Measurements from ENCODE around the gene IMMP2L. TPM values are rescaled to one million over a fixed set of nuclear protein-coding genes. Genes with fewer than 3 reads are reported as not detected.

Gene IMMP2L
- total and polyA plus RNA-seq, 2 of the 4 experiments (the other 2 are of a cell fraction), result 5.8 to 9.3 TPM

- peak overlapping the region; percentile 78 for H2BK5ac ChIP-seq (ENCODE audit: low read depth, low read length, poor library complexity, severe bottlenecking)
- peak overlapping the region; percentile 8 to 79; a peak in 2 of 4 replicates for H4K8ac ChIP-seq (ENCODE audit: low read depth in 2 of 2, low read length in 2 of 2)
- intact Hi-C loops (cut with micrococcal nuclease) (loop anchor here (5.0 kb wide), 1 partner anchor 86 kb away; no protein-coding TSS in a partner anchor), dilution Hi-C loops (cut with HindIII; ENCODE audit: low sequenced_read_pairs, unreplicated experiment) (no loop called here), in situ Hi-C loops (cut with MboI; ENCODE audit: low sequenced_read_pairs) (no loop called here)
- no TSS peak for BruUV-seq (replicated peaks)
- H3K27me3 ChIP-seq (ENCODE audit: control insufficient read depth, insufficient read depth, low read length), result no peaks in the 10 kb centered on the region
- peak overlapping the region; percentile 86 for H2BK120ac ChIP-seq (ENCODE audit: low read depth, low read length)
- ChIA-PET CTCF (no interaction called here), POLR2A (ENCODE audit: unreplicated experiment) (no interaction called here)
- no peaks in the 10 kb centered on the region for H3K36me3 ChIP-seq (ENCODE audit: control insufficient read depth, insufficient read depth, low read length)
- H3K18ac ChIP-seq (ENCODE audit: low read depth, low read length), result peak overlapping the region; percentile 95
- 0 out of 3 replicates have a peak overlapping the region, but pooled peaks have one; percentile 6 for H2BK15ac ChIP-seq (ENCODE audit: low read depth, low read length)
- TF ChIP-seq SMC3 (IDR thresholded peaks at IDR 0.05; ENCODE audit: low read depth, low read length), result no peak
- TF ChIP-seq BHLHE40 (IDR thresholded peaks at IDR 0.05; ENCODE audit: low read depth, low read length), result no peak
- H3K9ac ChIP-seq (ENCODE audit: low read depth, low read length), result no peak overlapping the region
- no peak overlapping the region for H3K4me3 ChIP-seq (ENCODE audit: insufficient read depth, low read depth, low read length)
- peak overlapping the region; percentile 74; the same call in 1 of the 2 replicates for H3K27ac ChIP-seq (ENCODE audit: insufficient read depth, low read length)
- peak overlapping the region; percentile 85; the same call in 1 of the 2 replicates for H2BK20ac ChIP-seq (ENCODE audit: low read depth, low read length)
- peak overlapping the region; percentile 2; the same call in 1 of the 2 replicates for H3K56ac ChIP-seq (ENCODE audit: extremely low read depth, insufficient read depth, low read length)
- no peak overlapping the region for H2AFZ ChIP-seq (replicated peaks; ENCODE audit: low read length, poor library complexity)
- H3K14ac ChIP-seq (replicated peaks; ENCODE audit: low read depth, low read length), result peak overlapping the region; percentile 66; the same call in 1 of the 2 replicates
- H3K4me2 ChIP-seq (ENCODE audit: low read depth, low read length), result peak overlapping the region; percentile 89
- peak overlapping the region; percentile 87 for H4K5ac ChIP-seq (ENCODE audit: low read depth, low read length)
- no peaks in the 10 kb centered on the region for H4K20me1 ChIP-seq (ENCODE audit: insufficient read depth, low read length)
- H4K91ac ChIP-seq (ENCODE audit: insufficient read depth, low read depth, low read length), result no peak overlapping the region; the same call in 1 of the 2 replicates
- no CpG with 5 or more reads among the region's 1 CpG for WGBS, 2 experiments (ENCODE audit: extremely low coverage in 2 of 2, insufficient read length in 1 of 2)
- no peak overlapping the region; the same call in 1 of the 2 replicates for H3K23ac ChIP-seq (ENCODE audit: low read depth, low read length)
- peaks cover 3% of the 10 kb centered on the region; the same call in 1 of the 2 replicates for H3K4me1 ChIP-seq (ENCODE audit: control insufficient read depth, insufficient read depth, low read length)
- peak; percentile 80 for ATAC-seq (ENCODE audit: low read depth)
- peak; percentile 56 for DNase-seq
- H3K9me3 ChIP-seq (ENCODE audit: control insufficient read depth, insufficient read depth, low read length), result no peaks in the 10 kb centered on the region
- H3K79me1 ChIP-seq (ENCODE audit: low read depth in 1 of 2, low read length in 2 of 2), result no peaks in the 10 kb centered on the region; a peak in 1 of 4 replicates
- H3K4ac ChIP-seq (ENCODE audit: low read depth, low read length), result peak overlapping the region; percentile 79; the same call in 1 of the 2 replicates
- no peaks in the 10 kb centered on the region for H3K9me1 ChIP-seq (ENCODE audit: insufficient read depth, low read length)
- no peak overlapping the region for H2AK9ac ChIP-seq (replicated peaks; ENCODE audit: low read depth, low read length, poor library complexity)
- H2AK5ac ChIP-seq (ENCODE audit: low read depth, low read length), result no peak overlapping the region
Observed at GRCh38 chr7:111363099-111363498, 199.2 kb downstream of the IMMP2L start.
